NOMO-1 treated with dmso at 0.1 percent for 144 hours (cell line): ENCODE results near the gene NUSAP1.
A peak's percentile ranks its signal among the peaks of the same experiment; 100 is the strongest.
"Not testable (repeated sequence)": the region's sequence is repeated elsewhere in the genome, so short reads cannot be mapped to it uniquely, and the experiment has no call there.

Experiments used
- DNase-seq: peaks from one replicate; lab custom pipeline; 2025; ENCODE audit not compliant: unreplicated experiment; lab: John Stamatoyannopoulos, UW

Gene NUSAP1

GRCh38 chr15:41411031-41411430 lies 78.3 kb downstream of the NUSAP1 start:
- no peak for DNase-seq

- no peak for DNase-seq
These were observed 78.8 kb downstream of the NUSAP1 start for GRCh38 chr15:41411441-41411840.

- DNase-seq: no peak
These were observed 83.6 kb downstream of the NUSAP1 start for GRCh38 chr15:41416128-41416741.

GRCh38 chr15:41416742-41417417 lies 84.2 kb downstream of the NUSAP1 start, which contains the start of gene RTF1:
Gene RTF1, plus strand, starts transcription at chr15:41417095. Its CDS starts 21 bp downstream, at chr15:41417116.
- DNase-seq: peak; percentile 81

- DNase-seq: no peak
These were observed 84.9 kb downstream of the NUSAP1 start for GRCh38 chr15:41417418-41418195.

GRCh38 chr15:41423979-41424659 lies 91.4 kb downstream of the NUSAP1 start:
- DNase-seq: no peak

GRCh38 chr15:41424809-41425208 lies 92.1 kb downstream of the NUSAP1 start:
- no peak for DNase-seq

GRCh38 chr15:41425907-41426306 lies 93.2 kb downstream of the NUSAP1 start:
- DNase-seq: not testable (repeated sequence)

GRCh38 chr15:41429003-41429890 lies 96.6 kb downstream of the NUSAP1 start:
- no peak for DNase-seq
